Stimulated activated naive CD4-positive, alpha-beta T cell (primary cell): Measurements from ENCODE around the gene ARHGEF19.
"Not testable (repeated sequence)": the region's sequence is repeated elsewhere in the genome, so short reads cannot be mapped to it uniquely, and the experiment has no call there.

Experiments used
- DNase-seq, 6 experiments: peaks; one replicate each; lab custom pipeline; 2025; lab: John Stamatoyannopoulos, UW

Gene ARHGEF19

GRCh38 chr1:16221499-16221898, 9.0 kb upstream of the ARHGEF19 start:
- DNase-seq = no peak

GRCh38 chr1:16219968-16220500, 7.6 kb upstream of the ARHGEF19 start:
- no peak for DNase-seq

- no peak for DNase-seq
Observed at GRCh38 chr1:16218674-16219071, 6.2 kb upstream of the ARHGEF19 start.

DNA sequence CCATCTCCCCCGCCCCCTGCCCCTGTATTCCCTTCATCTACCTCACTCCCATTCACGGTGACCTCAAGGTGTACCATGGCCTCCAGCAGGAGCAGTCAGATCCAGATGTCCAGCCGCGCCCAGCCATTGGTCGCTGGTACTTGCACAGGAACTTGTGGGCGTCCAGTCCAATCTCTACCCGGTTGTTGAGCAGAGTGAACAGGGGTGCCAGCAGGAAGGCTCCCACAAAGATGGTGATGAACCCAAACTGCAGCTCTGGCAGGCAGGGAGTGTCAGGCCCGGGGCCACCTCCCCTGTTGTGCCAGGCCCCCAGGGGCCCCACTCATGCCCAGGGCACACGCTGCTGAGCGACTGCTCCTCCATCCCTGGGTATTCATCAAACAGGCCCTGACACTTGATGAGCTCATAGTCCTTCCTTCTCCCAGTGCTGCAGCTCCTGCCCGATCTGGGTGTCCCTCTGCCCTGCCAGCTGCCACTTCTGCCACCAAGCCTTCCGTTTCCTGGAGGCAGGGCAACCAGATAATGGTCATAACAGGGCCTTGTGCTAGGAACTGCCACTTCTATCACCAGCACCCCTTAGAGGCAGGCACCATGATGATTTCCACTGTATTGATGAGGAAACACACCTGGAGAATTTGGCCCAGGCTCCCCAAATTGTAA, 5.7 kb upstream of the ARHGEF19 start:
- no peak for DNase-seq

- DNase-seq = peak; percentile 82 to 94 (median 90)
Observed at GRCh38 chr1:16217061-16217785, 4.8 kb upstream of the ARHGEF19 start.

DNA sequence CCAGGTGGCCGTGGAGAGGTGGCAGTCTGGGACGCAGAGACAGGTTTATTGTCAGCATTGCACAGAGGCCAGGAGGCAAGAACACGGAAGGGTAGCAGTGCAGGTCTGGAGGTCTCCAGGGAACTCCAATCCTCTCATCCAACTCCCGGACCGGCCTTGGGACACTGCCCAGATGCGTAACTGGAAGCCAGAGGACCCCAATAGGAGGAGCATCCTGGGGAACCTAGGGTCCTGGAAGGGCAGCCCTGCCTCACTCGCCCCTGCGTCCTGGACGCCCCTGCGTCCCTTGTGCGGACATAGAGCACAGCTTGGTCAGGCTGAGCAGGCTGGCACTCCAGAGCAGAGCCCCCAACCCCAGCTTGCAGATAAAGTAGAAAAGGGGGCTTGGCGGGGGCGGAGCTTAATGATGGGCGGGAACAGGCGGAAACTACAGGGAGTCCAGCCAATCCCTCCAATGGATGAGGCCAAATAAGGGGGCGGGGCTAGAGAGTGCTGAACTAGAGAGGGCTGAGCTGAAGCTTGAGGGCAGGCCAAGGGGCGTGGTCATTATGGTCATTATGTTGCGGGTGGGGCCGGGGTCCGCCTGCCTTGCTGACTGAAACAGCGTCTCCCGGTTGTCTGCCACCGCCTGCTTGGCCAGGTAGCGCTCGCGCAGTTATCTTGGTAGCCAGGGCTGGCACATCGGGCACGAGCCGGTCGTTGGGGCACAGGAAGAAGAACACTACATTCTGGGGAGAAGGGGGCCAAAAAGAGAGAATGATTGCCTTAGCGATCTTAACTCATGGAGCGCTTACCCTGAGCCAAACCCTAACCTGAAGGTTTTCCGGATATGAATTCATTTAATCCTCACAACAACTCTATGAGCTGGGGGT, 3.7 kb upstream of the ARHGEF19 start:
- peak in 4 of 6 experiments; percentile 34 to 68 (median 48) for DNase-seq

DNA sequence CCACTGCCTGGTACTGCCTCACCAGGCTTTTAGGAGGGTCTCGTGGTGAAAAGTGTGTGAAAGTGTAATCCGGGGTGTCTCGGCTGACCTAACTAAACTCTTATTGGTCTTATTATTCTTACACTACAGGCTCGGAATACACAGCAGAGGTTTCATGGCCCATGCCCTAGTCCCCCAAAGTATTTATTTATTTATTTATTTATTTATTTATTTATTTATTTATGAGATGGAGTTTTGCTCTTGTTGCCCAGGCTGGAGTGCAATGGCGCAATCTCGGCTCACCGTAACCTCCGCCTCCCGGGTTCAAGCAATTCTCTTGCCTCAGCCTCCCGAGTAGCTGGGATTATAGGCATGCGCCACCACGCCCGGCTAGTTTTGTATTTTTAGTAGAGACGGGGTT, 2.8 kb upstream of the ARHGEF19 start:
- DNase-seq = not testable (repeated sequence)

- DNase-seq = not testable (repeated sequence)
Observed at GRCh38 chr1:16213544-16213943, 1.1 kb upstream of the ARHGEF19 start.

- DNase-seq = no peak
Observed at GRCh38 chr1:16213013-16213412, 561 bp upstream of the ARHGEF19 start.

- DNase-seq = no peak
Observed at GRCh38 chr1:16211824-16212223, 628 bp downstream of the ARHGEF19 start.

GRCh38 chr1:16210581-16210980, 1.9 kb downstream of the ARHGEF19 start:
- DNase-seq = no peak

- DNase-seq = no peak
Observed at GRCh38 chr1:16209847-16210407, 2.5 kb downstream of the ARHGEF19 start.

DNA sequence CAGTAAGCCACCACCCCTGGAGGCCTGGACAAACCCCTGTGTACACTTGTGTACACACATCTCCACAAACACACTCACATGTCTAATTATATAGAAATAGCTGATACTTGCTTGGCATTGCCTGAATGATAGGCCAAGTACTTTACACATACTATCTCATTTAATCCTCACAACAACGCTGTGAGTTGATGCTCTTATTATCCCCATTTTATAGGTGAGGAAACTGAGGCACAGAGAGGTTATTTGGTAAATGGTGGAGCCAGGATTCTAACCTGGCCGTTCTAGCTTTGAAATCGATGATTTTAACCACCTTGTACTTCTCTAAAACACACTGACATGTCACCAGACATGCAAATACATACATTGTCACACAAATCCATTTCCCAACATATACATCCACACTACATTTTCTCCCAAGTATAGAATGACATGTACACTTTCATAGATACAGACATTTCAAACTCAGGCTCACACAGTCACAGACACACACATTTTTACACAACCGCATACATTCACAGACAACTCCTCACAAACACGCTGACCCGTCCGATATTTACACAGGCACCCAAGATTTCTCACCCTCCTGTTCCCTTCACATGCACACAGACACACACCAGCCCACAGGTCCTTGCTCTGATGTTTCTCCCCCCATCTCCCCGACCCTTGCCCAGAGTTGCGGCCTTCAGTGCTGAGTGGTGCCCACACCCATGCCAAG, 3.2 kb downstream of the ARHGEF19 start:
- DNase-seq = no peak

DNA sequence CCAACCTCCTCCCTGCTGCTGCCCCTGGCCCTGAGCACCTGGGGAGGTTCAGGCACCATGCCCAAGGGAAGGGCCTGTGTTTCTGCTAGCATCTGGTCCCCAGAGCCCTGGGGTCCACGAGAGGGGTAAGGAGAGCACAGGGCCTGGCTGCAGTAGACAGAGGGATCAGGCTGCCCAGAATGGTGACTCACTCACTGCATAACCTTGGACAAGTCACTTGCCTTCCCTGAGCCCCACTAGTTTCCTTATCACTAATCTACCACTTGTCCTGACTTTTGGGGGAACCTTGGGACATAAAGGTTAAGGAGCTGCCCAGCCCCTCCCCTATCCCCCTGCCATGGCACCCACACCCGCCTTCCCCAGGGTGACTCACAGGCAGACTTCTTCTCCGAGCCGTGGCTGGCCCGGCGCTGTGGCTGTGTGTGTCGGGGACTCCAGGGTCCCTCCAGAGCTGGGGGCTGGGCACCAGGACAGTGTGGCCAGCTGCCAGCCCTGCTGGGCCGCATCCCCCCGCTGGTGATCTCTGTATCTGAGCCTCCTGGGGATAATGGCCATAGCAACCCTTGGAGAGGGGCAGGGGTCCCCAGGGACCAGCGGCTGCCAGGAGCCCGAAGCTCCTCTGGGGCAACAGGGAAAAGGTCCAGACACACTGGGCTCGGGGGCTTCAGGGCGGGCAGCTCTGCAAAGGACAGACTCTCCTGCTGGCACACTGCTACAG, 4.0 kb downstream of the ARHGEF19 start:
- DNase-seq = no peak

- peak in 1 of 6 experiments; percentile 11 for DNase-seq
Observed at GRCh38 chr1:16207318-16208269, 4.9 kb downstream of the ARHGEF19 start.

DNA sequence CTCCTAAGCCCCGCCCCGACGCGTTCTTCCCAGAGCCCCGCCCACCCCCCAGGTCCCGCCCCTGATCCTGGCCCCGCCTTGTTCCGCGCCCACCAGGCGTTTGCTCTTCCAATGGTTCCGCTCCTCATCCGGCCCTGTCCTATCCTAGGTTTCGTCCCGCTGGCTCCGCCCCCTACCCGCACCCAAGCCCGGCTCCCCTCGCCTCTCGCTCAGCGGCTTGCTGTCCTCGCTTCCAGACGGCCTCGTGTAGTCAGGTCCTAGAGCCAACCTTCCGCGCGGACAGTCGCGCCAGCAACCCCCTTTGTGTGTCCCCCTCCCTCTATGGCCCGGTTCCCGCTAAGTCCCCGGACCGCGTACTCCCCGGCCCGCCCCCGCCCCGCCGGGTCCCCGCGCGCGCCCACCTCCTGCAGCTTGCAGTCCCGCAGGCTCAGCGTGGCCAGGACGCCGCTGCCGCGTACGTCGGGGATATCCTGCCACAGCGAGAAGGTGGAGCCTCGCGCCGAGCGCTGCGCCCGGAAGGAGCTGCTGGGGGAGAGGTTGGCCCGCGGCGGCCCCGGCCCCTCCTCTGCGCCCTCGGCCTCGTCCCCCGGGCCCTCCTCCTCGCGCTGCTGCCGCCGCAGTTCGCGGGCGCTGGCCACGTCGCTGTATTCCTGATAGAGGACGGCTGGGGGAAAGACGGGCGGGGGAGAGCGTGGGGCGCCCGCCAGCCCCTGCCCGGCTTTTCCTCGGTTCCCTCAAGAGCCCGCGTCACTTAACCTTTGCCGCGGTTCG, 5.7 kb downstream of the ARHGEF19 start:
- peak; percentile 90 to 98 (median 92) for DNase-seq

GRCh38 chr1:16205891-16206546, 6.4 kb downstream of the ARHGEF19 start:
- DNase-seq = no peak

DNA sequence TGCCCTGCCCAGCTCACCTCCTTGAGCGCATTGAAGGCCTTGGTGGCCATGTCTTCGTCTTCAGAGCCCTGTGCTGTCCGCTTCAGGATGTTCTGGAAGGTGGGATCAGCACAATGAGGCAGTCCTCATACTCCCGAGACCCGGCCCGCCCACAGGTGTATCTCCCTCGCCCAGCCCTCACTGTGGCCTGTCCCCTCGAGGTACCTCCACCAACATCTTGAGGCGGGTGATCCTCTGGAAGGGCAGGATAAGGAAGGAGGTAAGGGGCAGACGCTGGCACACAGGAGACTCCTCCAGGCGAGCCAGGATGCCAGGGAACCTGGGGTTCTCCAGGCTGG, 7.1 kb downstream of the ARHGEF19 start:
- no peak for DNase-seq
